RWPE2 (cell line): ENCODE data around the gene TTC28.

Source experiments
- ATAC-seq: fragments of 200-7000 bp; cut with Tn5 transposase; 3 replicates; pipeline ENCODE4 v1.9.1; 2021; ENCODE audit warnings: low read depth
- DNase-seq: peaks from one replicate; pipeline ENCODE4 v3.0.0-alpha.2; 2020; ENCODE audit warnings: low spot score
- H3K27ac ChIP-seq: fragments of 450-650 bp; 2 replicates; pipeline ENCODE4 v1.5.1; 2017; ENCODE audit warnings: mild to moderate bottlenecking; ENCODE audit not compliant: poor library complexity, severe bottlenecking
- H3K27me3 ChIP-seq: fragments of 250-450 bp; sonication (Bioruptor Pico); 2 replicates; pipeline ENCODE4 v1.5.1; 2021; ENCODE audit warnings: mild to moderate bottlenecking, moderate library complexity; ENCODE audit not compliant: insufficient read depth, poor library complexity, severe bottlenecking
- H3K36me3 ChIP-seq: fragments of 250-450 bp; sonication (Bioruptor Pico); 2 replicates; pipeline ENCODE4 v1.5.1; 2020; ENCODE audit warnings: low read depth, mild to moderate bottlenecking, moderate library complexity
- H3K4me1 ChIP-seq: fragments of 250-450 bp; sonication (Bioruptor Pico); 2 replicates; pipeline ENCODE4 v1.5.1; 2021; ENCODE audit warnings: mild to moderate bottlenecking, moderate library complexity; ENCODE audit not compliant: insufficient read depth, poor library complexity, severe bottlenecking
- H3K4me3 ChIP-seq: fragments of 250-450 bp; sonication (Bioruptor Pico); 2 replicates; pipeline ENCODE4 v1.5.1; 2021; ENCODE audit warnings: mild to moderate bottlenecking, moderate library complexity; ENCODE audit not compliant: severe bottlenecking
- H3K9me3 ChIP-seq: fragments of 250-450 bp; sonication (Bioruptor Pico); 2 replicates; pipeline ENCODE4 v1.5.1; 2021; ENCODE audit warnings: mild to moderate bottlenecking, moderate library complexity; ENCODE audit not compliant: severe bottlenecking
- CTCF ChIP-seq: fragments of 450-650 bp; IDR thresholded peaks from one replicate; pipeline ENCODE4 v1.5.1; 2017; ENCODE audit warnings: mild to moderate bottlenecking, moderate library complexity; ENCODE audit not compliant: poor library complexity, severe bottlenecking

Gene TTC28

DNA sequence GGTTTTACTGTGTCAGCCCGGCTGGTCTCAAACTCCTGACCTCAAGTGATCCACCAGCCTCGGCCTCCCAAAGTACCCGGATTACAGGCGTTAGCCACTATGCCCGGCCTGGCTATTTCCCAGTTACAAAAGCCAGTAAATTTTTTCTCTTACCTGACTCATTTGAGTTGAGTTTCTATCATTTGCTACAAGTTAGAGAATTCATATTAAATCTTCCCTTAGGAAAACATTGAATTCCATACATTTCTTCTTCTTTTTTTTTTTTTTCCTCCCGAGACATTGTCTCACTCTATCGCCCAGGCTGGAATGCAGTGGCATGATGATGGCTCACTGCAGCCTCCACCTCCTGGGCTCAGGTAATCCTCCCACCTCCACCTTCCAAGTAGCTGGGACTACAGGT is 36.0 kb upstream of the TTC28 start:
- H3K36me3 ChIP-seq = peaks cover 54% of the 10 kb centered on the region

DNA sequence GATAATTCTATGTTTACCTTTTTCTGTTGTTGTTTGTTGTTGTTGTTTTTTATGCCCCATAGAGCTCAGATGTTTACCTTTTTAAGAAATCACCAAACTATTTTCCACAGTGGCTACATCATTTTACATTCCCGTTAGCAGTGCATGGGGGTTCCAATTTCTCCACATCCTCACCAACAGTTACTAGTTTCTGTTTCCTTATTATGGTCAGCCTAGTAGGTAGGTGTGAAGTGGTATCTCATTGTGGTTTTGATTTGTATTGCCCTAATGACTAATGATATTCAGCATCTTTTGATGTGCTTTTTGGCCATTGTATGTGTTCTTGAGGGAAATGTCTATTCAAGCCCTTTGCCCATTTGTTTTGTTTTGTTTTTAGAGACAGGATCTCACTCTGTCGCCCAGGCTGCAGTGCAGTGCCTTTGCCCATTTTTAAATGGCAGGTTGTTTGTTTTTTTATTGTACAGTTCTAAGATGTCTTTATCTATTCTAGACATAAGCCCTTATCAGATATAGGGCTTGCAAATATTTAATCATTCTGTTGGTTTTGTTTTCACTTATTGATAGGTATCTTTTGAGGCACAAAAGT is 34.5 kb upstream of the TTC28 start:
- Histone ChIP-seq H3K36me3 (peaks cover 55% of the 10 kb centered on the region), H3K27ac (peak overlapping the region; percentile 98)
- no peak for ATAC-seq

More for the DNA sequence above, 36.0 kb upstream of the TTC28 start:
- ATAC-seq (no peak), DNase-seq (no peak)
- H3K4me1 ChIP-seq = peaks cover 24% of the 10 kb centered on the region
- no peak overlapping the region for H3K4me3 ChIP-seq
- H3K9me3 ChIP-seq = no peaks in the 10 kb centered on the region
- no peak overlapping the region for H3K27ac ChIP-seq
- no peak for TF ChIP-seq CTCF
- H3K27me3 ChIP-seq = no peaks in the 10 kb centered on the region

GRCh38 chr22:28711820-28712777 is 32.5 kb upstream of the TTC28 start:
- no peaks in the 10 kb centered on the region for H3K27me3 ChIP-seq
- no peak for TF ChIP-seq CTCF
- DNase-seq (no peak), ATAC-seq (peak; percentile 93)
- H3K4me1 ChIP-seq = peaks cover 40% of the 10 kb centered on the region
- H3K9me3 ChIP-seq = no peaks in the 10 kb centered on the region
- no peak overlapping the region for H3K4me3 ChIP-seq
- peaks cover 52% of the 10 kb centered on the region for H3K36me3 ChIP-seq
- H3K27ac ChIP-seq = peak overlapping the region; percentile 98

More for the DNA sequence above, 34.5 kb upstream of the TTC28 start:
- no peak overlapping the region for H3K4me3 ChIP-seq
- H3K4me1 ChIP-seq = peaks cover 39% of the 10 kb centered on the region
- TF ChIP-seq CTCF = no peak
- no peaks in the 10 kb centered on the region for H3K27me3 ChIP-seq
- no peak for DNase-seq
- no peaks in the 10 kb centered on the region for H3K9me3 ChIP-seq

- peaks cover 40% of the 10 kb centered on the region for H3K4me1 ChIP-seq
- ATAC-seq (no peak), DNase-seq (no peak)
- peak overlapping the region; percentile 98 for H3K27ac ChIP-seq
- H3K4me3 ChIP-seq = no peak overlapping the region
- H3K27me3 ChIP-seq = no peaks in the 10 kb centered on the region
- no peak for TF ChIP-seq CTCF
- H3K9me3 ChIP-seq = no peaks in the 10 kb centered on the region
- peaks cover 50% of the 10 kb centered on the region for H3K36me3 ChIP-seq
Measured at GRCh38 chr22:28711341-28711740, 31.7 kb upstream of the TTC28 start.
